SKM-1 treated with dmso at 0.1 percent for 144 hours (cell line): Measurements from ENCODE around the gene ISLR.
"Not testable (repeated sequence)": the region's sequence is repeated elsewhere in the genome, so short reads cannot be mapped to it uniquely, and the experiment has no call there.

Experiments
- DNase-seq: peaks from one replicate; lab custom pipeline; 2025; ENCODE audit not compliant: unreplicated experiment; lab: John Stamatoyannopoulos, UW

The ISLR gene

GRCh38 chr15:74136814-74137536, 36.5 kb upstream of the ISLR start:
- no peak for DNase-seq

- DNase-seq = no peak
These were observed 36.0 kb upstream of the ISLR start for GRCh38 chr15:74137537-74137894.

GRCh38 chr15:74138642-74139041, 34.9 kb upstream of the ISLR start:
- no peak for DNase-seq

- no peak for DNase-seq
These were observed 31.9 kb upstream of the ISLR start for GRCh38 chr15:74141591-74141990.

GRCh38 chr15:74144153-74144775, 29.2 kb upstream of the ISLR start:
- DNase-seq = no peak

- DNase-seq = no peak
These were observed 27.2 kb upstream of the ISLR start for GRCh38 chr15:74146277-74146800.

- no peak for DNase-seq
These were observed 26.5 kb upstream of the ISLR start for GRCh38 chr15:74147051-74147450.

GRCh38 chr15:74155766-74156417, 17.6 kb upstream of the ISLR start:
- no peak for DNase-seq

- DNase-seq = no peak
These were observed 16.7 kb upstream of the ISLR start for GRCh38 chr15:74156678-74157411.

GRCh38 chr15:74157868-74158827, 15.4 kb upstream of the ISLR start:
- DNase-seq = no peak

- no peak for DNase-seq
These were observed 14.5 kb upstream of the ISLR start for GRCh38 chr15:74158855-74159650.

- no peak for DNase-seq
These were observed 13.7 kb upstream of the ISLR start for GRCh38 chr15:74159773-74160172.

- not testable (repeated sequence) for DNase-seq
These were observed 13.1 kb upstream of the ISLR start for GRCh38 chr15:74160390-74160789.

GRCh38 chr15:74162195-74162536, 11.3 kb upstream of the ISLR start:
- not testable (repeated sequence) for DNase-seq

- DNase-seq = no peak
These were observed 8.0 kb upstream of the ISLR start for GRCh38 chr15:74165461-74165860.

- no peak for DNase-seq
These were observed 5.6 kb upstream of the ISLR start for GRCh38 chr15:74167891-74168331.

GRCh38 chr15:74168711-74169126, 4.8 kb upstream of the ISLR start:
- no peak for DNase-seq

GRCh38 chr15:74170071-74170844, 3.3 kb upstream of the ISLR start:
- no peak for DNase-seq
